ENCODE results near the gene RFX1.

- no peak for TF ChIP-seq EZH2 (IDR thresholded peaks at IDR 0.05; ENCODE audit: insufficient read depth, poor library complexity, severe bottlenecking)
- no peak for TF ChIP-seq EZH2phosphoT487 (IDR thresholded peaks at IDR 0.05; ENCODE audit: insufficient read depth, low read depth)
Observed at GRCh38 chr19:13979686-13980085, 26.4 kb downstream of the RFX1 start.

Data from GM23248 (cell line).